ENCODE measurements around the gene TBL1X. TPM values are rescaled to one million over a fixed set of nuclear protein-coding genes. Genes with fewer than 3 reads are reported as not detected.

TBL1X gene
- total and polyA plus RNA-seq, 2 donors (not counting 1 experiment from before 2014, with no cell fraction given), result 8.8 to 65.1 TPM

DNA sequence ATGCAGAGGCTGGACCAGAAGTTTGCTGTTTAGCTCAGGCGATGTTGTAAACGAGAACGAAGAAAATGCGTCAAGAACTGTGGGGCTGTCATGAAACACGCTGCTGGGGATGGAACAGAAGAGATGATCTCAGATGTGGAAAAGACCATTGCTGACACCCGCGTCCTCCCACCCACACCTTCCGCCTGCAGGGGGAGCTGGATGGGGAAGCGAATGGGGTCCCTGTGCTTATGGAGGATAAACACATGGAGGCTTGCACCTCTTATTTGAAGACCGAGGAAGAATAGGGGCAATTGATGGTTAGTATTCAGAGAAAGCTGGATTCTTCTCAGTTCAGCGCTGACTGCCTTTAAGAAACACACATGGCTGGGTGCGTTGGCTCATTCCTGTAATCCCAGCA is 236.9 kb downstream of the TBL1X start:
- H3K79me2 ChIP-seq (ENCODE audit: control insufficient read depth, insufficient read depth, low read length), result no peaks in the 10 kb centered on the region
- H3K4me3 Mint-ChIP-seq, result no peak overlapping the region
- no peak overlapping the region for H3K4me3 ChIP-seq (ENCODE audit: control extremely low read depth in 1 of 5, extremely low read depth in 1 of 5, insufficient read depth in 1 of 5, low read depth in 2 of 5, low read length in 4 of 5)
- peaks cover 0 to 14% (median 0%) of the 10 kb centered on the region in 3 donors for H3K9me3 ChIP-seq (ENCODE audit: control extremely low read depth in 1 of 3, control insufficient read depth in 2 of 3, insufficient read depth in 1 of 3, low read length in 2 of 3)
- ATAC-seq (ENCODE audit: low read depth), result no peak
- H3K27me3 Mint-ChIP-seq, result no peaks in the 10 kb centered on the region
- H3K27ac Mint-ChIP-seq, result no peak overlapping the region
- H3K36me3 ChIP-seq (replicated peaks in 1 of 2; ENCODE audit: control extremely low read depth in 1 of 2, control insufficient read depth in 1 of 2, extremely low read depth in 1 of 2, insufficient read depth in 2 of 2, low read length in 1 of 2), result peaks cover 0 to 20% of the 10 kb centered on the region in 2 experiments
- H2AFZ ChIP-seq (ENCODE audit: insufficient read depth, low read depth, low read length, poor library complexity, severe bottlenecking), result no peak overlapping the region
- CTCF ChIA-PET, result no interaction called here
- no peak overlapping the region for H3K9ac ChIP-seq (ENCODE audit: low read length)
- no peaks in the 10 kb centered on the region for H4K20me1 ChIP-seq (ENCODE audit: control insufficient read depth, insufficient read depth, low read length, poor library complexity, severe bottlenecking)
- no peaks in the 10 kb centered on the region for H3K9me3 Mint-ChIP-seq (ENCODE audit: insufficient read depth)
- H3K4me1 ChIP-seq (ENCODE audit: control insufficient read depth in 2 of 2, insufficient read depth in 2 of 2, low read length in 2 of 2), result no peaks in the 10 kb centered on the region
- POLR2A ChIA-PET, result no interaction called here
- no peaks in the 10 kb centered on the region for H3K4me1 Mint-ChIP-seq
- no CpG with 5 or more reads among the region's 12 CpGs for WGBS (ENCODE audit: insufficient coverage)
- intact Hi-C loops (cut with micrococcal nuclease), result no loop called here
- no peak overlapping the region for H3K27ac ChIP-seq (ENCODE audit: low read length in 2 of 2)
- DNase-seq, result no peak
- H3K4me2 ChIP-seq (replicated peaks; ENCODE audit: low read depth, low read length, poor library complexity, severe bottlenecking), result no peak overlapping the region
- TF ChIP-seq, protein P1, sequence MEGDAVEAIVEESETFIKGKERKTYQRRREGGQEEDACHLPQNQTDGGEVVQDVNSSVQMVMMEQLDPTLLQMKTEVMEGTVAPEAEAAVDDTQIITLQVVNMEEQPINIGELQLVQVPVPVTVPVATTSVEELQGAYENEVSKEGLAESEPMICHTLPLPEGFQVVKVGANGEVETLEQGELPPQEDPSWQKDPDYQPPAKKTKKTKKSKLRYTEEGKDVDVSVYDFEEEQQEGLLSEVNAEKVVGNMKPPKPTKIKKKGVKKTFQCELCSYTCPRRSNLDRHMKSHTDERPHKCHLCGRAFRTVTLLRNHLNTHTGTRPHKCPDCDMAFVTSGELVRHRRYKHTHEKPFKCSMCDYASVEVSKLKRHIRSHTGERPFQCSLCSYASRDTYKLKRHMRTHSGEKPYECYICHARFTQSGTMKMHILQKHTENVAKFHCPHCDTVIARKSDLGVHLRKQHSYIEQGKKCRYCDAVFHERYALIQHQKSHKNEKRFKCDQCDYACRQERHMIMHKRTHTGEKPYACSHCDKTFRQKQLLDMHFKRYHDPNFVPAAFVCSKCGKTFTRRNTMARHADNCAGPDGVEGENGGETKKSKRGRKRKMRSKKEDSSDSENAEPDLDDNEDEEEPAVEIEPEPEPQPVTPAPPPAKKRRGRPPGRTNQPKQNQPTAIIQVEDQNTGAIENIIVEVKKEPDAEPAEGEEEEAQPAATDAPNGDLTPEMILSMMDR (IDR thresholded peaks at IDR 0.05), result no peak
- no peak for TF ChIP-seq EZH2 (IDR thresholded peaks at IDR 0.05; ENCODE audit: borderline replicate concordance, insufficient read depth, low read depth, low read length, poor library complexity, severe bottlenecking)
- no peaks in the 10 kb centered on the region for H3K27me3 ChIP-seq (replicated peaks in 1 of 4; ENCODE audit: control extremely low read depth in 1 of 4, control insufficient read depth in 3 of 4, insufficient read depth in 4 of 4, low read length in 3 of 4)

DNA sequence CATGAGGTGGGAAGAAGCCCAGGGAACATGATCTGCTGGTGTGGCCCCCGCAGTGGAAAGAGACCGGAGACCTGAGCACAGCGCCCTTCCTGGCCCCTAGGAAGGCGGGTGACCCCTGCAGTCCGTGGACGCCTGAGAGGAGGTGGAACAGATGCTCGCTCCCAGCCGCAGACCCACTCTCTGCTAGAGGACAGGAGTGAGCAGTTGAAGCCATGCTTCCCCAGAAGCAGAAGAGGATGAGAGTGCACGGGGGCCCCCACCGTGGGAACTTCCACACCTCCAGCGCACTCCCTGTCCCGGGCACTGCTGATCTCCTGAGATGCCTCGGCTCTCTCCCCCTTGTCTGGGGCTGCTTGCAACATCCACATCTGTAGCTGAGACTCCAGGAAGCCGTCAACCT is 238.5 kb downstream of the TBL1X start:
- no peak for TF ChIP-seq EZH2 (IDR thresholded peaks at IDR 0.05; ENCODE audit: borderline replicate concordance, insufficient read depth, low read depth, low read length, poor library complexity, severe bottlenecking)
- TF ChIP-seq, protein P1 (IDR thresholded peaks at IDR 0.05), result no peak
- intact Hi-C loops (cut with micrococcal nuclease), result no loop called here

More for the DNA sequence above, 238.5 kb downstream of the TBL1X start:
- CTCF ChIA-PET, result no interaction called here
- Mint-ChIP-seq H3K27ac (no peak overlapping the region), H3K4me1 (peaks cover 5% of the 10 kb centered on the region), H3K4me3 (no peak overlapping the region), H3K9me3 (ENCODE audit: insufficient read depth) (no peaks in the 10 kb centered on the region), H3K27me3 (no peaks in the 10 kb centered on the region)
- ATAC-seq (ENCODE audit: low read depth), result no peak
- Histone ChIP-seq H3K36me3 (replicated peaks in 1 of 2; ENCODE audit: control extremely low read depth in 1 of 2, control insufficient read depth in 1 of 2, extremely low read depth in 1 of 2, insufficient read depth in 2 of 2, low read length in 1 of 2) (peaks cover 0 to 8% of the 10 kb centered on the region in 2 experiments), H2AFZ (ENCODE audit: insufficient read depth, low read depth, low read length, poor library complexity, severe bottlenecking) (no peak overlapping the region), H4K20me1 (ENCODE audit: control insufficient read depth, insufficient read depth, low read length, poor library complexity, severe bottlenecking) (no peaks in the 10 kb centered on the region), H3K4me2 (replicated peaks; ENCODE audit: low read depth, low read length, poor library complexity, severe bottlenecking) (no peak overlapping the region), H3K9ac (ENCODE audit: low read length) (no peak overlapping the region), H3K79me2 (ENCODE audit: control insufficient read depth, insufficient read depth, low read length) (no peaks in the 10 kb centered on the region), H3K4me3 (ENCODE audit: control extremely low read depth in 1 of 5, extremely low read depth in 1 of 5, insufficient read depth in 1 of 5, low read depth in 2 of 5, low read length in 4 of 5) (no peak overlapping the region), H3K4me1 (ENCODE audit: control insufficient read depth in 2 of 2, insufficient read depth in 2 of 2, low read length in 2 of 2) (peaks cover 3 to 5% of the 10 kb centered on the region in 2 donors), H3K27ac (ENCODE audit: low read length in 2 of 2) (no peak overlapping the region), H3K27me3 (replicated peaks in 1 of 4; ENCODE audit: control extremely low read depth in 1 of 4, control insufficient read depth in 3 of 4, insufficient read depth in 4 of 4, low read length in 3 of 4) (no peaks in the 10 kb centered on the region), H3K9me3 (ENCODE audit: control extremely low read depth in 1 of 3, control insufficient read depth in 2 of 3, insufficient read depth in 1 of 3, low read length in 2 of 3) (peaks cover 0 to 14% (median 0%) of the 10 kb centered on the region in 3 donors)
- POLR2A ChIA-PET, result no interaction called here
- DNase-seq, result no peak
- 100% methylated on average over 5 of the region's 14 CpGs for WGBS (ENCODE audit: insufficient coverage)

Data from B cell (primary cell).